ENCODE data around the gene FASN.

Gene FASN

GRCh38 chr17:82072827-82073226 lies 25.2 kb downstream of the FASN start:
- DNase-seq, result no peak

- no peak for DNase-seq
Observed at GRCh38 chr17:82070611-82071010, 27.4 kb downstream of the FASN start.

GRCh38 chr17:82065638-82066303 lies 32.3 kb downstream of the FASN start, which contains the start of gene DUS1L:
DUS1L (minus strand) TSS chr17:82065804; CDS start chr17:82065059, 745 bp downstream.
- DNase-seq, result peak; percentile 77 to 93 (median 88)

GRCh38 chr17:82065193-82065637 lies 32.8 kb downstream of the FASN start:
- peak; percentile 35 to 72 (median 56) for DNase-seq

- no peak for DNase-seq
Observed at GRCh38 chr17:82064433-82065192, 33.4 kb downstream of the FASN start.

GRCh38 chr17:82063424-82064415 lies 34.3 kb downstream of the FASN start:
- DNase-seq, result no peak

- no peak for DNase-seq
Observed at GRCh38 chr17:82062984-82063368, 35.1 kb downstream of the FASN start.

- peak in 1 of 4 experiments; percentile 31 for DNase-seq
Observed at GRCh38 chr17:82062076-82062983, 35.7 kb downstream of the FASN start.

- no peak for DNase-seq
Observed at GRCh38 chr17:82061047-82061925, 36.8 kb downstream of the FASN start.

GRCh38 chr17:82060614-82061013 lies 37.4 kb downstream of the FASN start:
- DNase-seq, result no peak

GRCh38 chr17:82060001-82060380 lies 38.0 kb downstream of the FASN start:
- no peak for DNase-seq

- DNase-seq, result no peak
Observed at GRCh38 chr17:82059272-82060000, 38.6 kb downstream of the FASN start.

GRCh38 chr17:82058855-82059249 lies 39.2 kb downstream of the FASN start:
- DNase-seq, result no peak

GRCh38 chr17:82058230-82058854 lies 39.7 kb downstream of the FASN start:
- DNase-seq, result no peak

- no peak for DNase-seq
Observed at GRCh38 chr17:82056729-82057621, 41.1 kb downstream of the FASN start.

GRCh38 chr17:82055965-82056728 lies 41.9 kb downstream of the FASN start:
- DNase-seq, result no peak
